ENCODE results near the gene UBE4A. TPM values are rescaled to one million over a fixed set of nuclear protein-coding genes. Genes with fewer than 3 reads are reported as not detected.
A peak's percentile ranks its signal among the peaks of the same experiment; 100 is the strongest.

The UBE4A gene
- total RNA-seq, 1 donor from 2014 or later, result 59.7 TPM

DNA sequence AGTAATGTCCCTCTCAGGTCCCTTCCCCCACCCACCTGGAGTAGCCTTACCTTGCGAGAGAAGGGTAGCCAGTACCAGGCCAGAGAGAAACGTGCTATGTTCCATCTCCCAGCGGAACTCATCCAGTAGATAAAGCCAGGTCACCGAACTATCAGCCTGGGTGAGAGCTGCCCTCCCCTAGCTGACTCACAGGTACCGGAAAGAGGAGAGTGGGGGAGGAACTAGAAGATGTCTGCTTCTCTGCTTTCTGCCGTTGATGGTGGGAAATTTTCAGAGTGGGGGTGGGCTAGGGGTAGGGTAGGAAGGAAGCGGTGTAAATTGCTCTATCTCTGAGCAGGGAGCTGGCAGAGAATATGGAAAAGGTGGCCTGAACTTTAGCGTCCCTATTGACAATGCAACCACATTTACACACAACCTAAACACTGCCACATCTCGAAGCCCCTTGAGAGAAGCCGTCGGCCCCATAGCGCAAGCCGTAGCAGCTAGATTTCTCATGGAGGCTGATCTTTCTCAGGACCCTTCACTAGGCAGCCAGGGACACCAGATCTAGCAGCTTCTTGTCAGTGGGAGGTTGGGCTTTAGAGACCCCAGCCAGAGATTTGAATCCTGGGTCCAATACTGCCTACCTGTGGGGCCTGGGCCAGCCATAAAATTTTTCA lies 16.8 kb upstream of the UBE4A start, which contains the start of gene CD3D:
Gene CD3D (minus strand): TSS at position 203 of the 659 bp plus-strand sequence. CDS start 98 bp downstream, at position 105.
- DNase-seq, result no peak

GRCh38 chr11:118343248-118343647 lies 16.2 kb upstream of the UBE4A start:
- DNase-seq, result no peak

DNA sequence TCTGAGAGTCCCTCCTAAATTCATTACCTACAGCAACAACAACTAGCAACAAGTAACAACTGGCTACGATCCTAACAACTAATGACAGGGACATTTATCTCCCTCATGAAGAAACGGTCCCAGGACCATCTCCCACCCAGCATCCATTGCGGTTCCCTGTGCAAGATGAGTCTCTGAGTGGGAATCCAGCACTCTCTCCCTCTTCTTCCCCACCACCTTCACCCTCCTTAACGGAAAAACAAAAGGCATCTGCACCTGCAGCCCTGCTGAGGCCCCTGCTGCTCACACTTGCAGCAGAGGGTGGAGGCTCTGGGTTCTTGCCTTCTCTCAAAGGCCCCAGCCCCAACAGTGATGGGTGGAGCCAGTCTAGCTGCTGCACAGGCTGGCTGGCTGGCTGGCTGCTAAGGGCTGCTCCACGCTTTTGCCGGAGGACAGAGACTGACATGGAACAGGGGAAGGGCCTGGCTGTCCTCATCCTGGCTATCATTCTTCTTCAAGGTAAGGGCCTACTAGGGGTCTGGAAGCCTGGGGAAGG lies 15.4 kb upstream of the UBE4A start, which contains the start of gene CD3G:
Gene CD3G (plus strand): TSS at position 364 of the 535 bp plus-strand sequence. CDS start 80 bp downstream, at position 444.
- DNase-seq, result no peak

DNA sequence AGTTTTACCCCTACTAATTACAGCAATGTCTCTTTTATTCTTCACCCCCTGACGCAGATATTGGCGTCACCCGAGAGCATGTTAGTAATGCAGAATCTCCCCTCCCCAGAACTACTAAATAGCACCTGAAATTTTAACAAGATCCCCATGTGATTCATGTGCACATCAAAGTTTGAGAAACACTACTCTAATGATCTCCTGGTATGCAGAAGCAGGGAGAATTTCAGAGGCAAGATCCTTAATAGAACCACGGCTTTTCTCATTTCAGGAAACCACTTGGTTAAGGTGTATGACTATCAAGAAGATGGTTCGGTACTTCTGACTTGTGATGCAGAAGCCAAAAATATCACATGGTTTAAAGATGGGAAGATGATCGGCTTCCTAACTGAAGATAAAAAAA lies 9.9 kb upstream of the UBE4A start:
- DNase-seq, result no peak

DNA sequence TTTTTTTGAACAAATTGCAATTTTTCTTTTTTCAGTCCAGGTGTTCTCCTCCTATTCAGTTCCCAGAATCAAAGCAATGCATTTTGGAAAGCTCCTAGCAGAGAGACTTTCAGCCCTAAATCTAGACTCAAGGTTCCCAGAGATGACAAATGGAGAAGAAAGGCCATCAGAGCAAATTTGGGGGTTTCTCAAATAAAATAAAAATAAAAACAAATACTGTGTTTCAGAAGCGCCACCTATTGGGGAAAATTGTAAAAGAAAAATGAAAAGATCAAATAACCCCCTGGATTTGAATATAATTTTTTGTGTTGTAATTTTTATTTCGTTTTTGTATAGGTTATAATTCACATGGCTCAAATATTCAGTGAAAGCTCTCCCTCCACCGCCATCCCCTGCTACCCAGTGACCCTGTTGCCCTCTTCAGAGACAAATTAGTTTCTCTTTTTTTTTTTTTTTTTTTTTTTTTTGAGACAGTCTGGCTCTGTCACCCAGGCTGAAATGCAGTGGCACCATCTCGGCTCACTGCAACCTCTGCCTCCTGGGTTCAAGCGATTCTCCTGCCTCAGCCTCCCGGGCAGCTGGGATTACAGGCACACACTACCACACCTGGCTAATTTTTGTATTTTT lies 6.2 kb upstream of the UBE4A start:
- DNase-seq, result no peak

- no peak for DNase-seq
Measured at GRCh38 chr11:118358071-118358470, 1.3 kb upstream of the UBE4A start.

GRCh38 chr11:118364956-118365615 lies 5.7 kb downstream of the UBE4A start:
- no peak for DNase-seq

DNA sequence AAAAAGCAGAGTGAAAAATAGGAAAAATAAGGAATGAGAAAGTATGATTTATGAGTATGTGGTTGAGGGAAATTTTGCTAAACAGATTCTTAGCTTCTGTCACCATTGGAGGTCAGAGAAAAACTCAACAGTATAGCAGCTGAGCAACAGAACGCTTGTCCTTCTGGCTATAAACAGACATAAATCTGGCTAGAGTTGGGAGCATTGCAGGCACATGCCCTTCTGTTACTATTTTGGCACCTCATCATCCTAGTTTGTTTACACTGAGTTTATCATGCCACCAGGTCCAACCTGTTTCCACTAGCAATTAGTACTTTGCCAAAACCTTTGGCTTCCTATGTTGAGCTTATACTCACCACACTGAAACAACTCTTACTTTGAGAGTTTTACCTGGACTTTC lies 6.9 kb downstream of the UBE4A start:
- no peak for DNase-seq

DNA sequence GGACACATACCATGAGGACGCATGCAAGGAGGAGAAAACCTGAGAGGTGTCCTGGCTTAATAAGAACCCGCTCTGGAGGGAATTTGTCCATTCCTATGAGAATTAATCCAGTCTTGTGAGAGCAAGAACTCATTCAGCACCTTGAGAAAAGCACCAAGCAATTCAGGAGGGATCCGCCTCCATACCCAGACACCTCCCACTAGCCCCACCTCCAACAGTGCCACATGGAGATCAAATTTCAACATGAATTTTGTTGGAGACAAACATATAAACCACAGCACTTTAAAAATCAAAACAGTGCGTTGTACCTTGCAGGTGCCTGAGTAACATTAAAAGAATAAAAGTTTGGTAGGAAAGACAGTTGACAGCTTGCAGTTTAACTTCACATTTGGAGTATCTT lies 11.4 kb downstream of the UBE4A start:
- no peak for DNase-seq

DNA sequence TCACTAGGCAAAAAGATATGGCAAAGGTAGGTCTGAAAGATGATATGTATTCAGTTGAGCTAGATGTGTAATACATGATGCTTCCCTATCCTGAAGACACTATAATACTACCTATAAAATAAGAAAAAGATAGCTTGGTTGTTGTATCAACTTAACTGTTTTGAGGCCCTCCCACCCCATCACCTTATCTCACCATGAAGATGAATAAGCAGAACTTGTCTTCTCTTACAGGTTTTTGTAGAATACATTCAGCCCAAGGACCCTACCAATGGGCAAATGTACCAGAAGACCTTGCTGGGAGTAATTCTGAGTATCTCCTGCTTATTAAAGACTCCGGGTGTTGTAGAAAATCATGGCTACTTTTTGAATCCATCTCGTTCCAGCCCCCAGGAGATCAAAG lies 13.9 kb downstream of the UBE4A start:
- no peak for DNase-seq

- DNase-seq, result no peak
Measured at GRCh38 chr11:118373871-118374270, 14.5 kb downstream of the UBE4A start.

DNA sequence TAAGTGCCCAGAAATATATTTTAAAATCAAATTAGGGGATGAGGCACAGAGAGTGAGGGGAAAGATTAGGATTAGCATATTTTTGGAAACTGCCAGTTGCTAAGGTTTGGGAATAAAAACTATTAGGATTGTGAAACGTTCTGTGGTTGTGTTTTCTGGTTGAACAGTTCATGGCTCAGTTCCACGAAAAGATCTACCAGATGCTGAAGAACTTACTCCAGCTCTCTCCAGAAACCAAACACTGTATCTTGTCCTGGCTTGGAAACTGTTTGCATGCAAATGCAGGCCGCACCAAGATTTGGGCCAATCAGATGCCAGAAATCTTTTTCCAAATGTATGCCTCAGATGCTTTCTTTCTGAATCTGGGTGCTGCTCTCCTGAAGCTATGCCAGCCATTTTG lies 15.3 kb downstream of the UBE4A start:
- no peak for DNase-seq

DNA sequence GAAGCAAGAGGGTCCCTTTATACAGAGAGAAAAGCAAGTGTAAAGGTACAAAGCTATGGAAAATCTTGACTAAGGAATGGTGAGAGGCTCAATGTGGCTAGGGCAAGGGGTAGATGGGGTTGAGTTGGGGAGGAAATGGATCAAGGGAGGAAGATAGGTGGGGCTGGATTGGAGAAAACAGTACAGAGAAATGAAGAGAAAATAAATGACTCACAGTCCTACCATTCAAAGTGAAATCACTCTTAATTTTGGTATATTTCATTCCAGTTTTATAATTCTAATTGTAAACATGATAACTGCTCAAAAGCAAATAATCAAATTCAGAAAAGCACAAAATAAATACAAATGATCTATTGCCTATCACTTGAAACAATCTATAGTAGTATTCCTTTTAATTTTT lies 16.6 kb downstream of the UBE4A start:
- no peak for DNase-seq

DNA sequence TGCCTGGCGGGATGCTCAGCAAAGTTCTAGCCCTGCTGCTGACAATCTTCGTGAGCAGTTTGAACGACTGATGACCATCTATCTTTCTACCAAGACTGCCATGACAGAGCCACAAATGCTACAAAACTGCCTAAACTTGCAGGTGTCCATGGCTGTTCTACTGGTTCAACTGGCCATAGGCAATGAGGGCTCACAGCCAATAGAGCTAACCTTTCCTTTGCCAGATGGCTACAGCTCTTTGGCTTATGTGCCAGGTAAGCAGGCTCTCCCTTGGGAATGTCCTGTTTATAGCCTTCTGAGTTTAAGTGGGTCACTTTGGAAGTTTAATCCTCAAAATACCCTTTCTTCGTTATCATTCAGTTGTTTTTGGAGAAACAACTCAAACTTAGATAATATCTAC lies 20.1 kb downstream of the UBE4A start:
- no peak for DNase-seq

DNA sequence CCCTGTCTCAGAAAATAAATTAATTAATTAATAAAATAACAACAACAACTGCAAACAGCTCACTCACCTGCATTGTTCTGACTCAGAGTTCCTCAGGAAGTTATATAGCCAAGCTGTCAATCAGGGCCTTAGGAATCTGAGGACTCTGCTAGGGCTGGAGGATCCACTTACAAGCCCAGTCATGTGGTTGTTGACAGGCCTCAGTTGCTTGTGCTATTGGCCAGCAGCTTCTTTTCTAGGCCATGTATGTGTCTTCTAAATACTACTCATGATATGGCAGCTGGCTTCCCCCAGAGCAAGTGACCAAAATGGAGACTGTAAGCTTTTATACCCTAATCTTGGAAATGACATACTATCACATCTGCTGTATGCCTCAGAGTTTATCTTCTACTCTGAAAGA lies 21.2 kb downstream of the UBE4A start:
- no peak for DNase-seq

GRCh38 chr11:118382954-118383353 lies 23.6 kb downstream of the UBE4A start:
- DNase-seq, result no peak

DNA sequence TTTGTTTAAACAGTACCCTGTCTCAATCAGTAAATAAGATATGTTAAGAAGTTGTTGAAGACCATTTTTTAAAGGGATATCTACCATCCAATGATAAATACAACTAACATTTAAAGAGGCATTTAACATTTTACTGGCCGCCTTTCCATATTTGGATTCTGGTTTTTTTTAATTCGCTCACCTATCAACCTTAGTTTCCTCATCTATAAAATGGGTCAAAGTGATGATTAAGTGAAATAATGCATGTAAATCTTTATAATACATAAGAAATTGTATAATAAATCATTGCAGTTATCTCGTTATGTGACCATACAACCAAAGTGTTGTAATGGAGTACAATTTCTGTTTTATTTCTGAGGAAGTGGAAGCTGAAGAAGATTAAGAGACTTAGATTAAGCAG lies 24.3 kb downstream of the UBE4A start:
- DNase-seq, result no peak

DNA sequence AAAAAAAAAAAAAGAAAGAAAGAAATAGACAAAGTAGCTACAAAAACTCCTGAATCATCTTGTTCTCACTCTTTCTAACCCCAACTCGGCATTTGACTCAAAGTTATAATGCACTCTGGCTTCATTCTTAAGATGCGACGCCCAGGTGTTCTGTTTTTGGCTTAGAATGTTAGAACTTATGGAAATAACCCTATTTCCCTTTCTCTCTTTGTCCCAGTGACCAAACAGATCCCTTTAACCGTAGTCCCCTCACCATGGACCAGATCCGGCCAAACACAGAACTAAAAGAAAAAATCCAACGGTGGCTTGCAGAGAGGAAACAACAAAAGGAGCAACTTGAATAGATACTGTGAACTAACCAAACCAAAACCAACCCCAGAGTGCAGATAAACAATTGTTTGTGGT lies 36.7 kb downstream of the UBE4A start:
- DNase-seq, result no peak

- no peak for DNase-seq
Measured at GRCh38 chr11:118397448-118397847, 38.0 kb downstream of the UBE4A start.

DNA sequence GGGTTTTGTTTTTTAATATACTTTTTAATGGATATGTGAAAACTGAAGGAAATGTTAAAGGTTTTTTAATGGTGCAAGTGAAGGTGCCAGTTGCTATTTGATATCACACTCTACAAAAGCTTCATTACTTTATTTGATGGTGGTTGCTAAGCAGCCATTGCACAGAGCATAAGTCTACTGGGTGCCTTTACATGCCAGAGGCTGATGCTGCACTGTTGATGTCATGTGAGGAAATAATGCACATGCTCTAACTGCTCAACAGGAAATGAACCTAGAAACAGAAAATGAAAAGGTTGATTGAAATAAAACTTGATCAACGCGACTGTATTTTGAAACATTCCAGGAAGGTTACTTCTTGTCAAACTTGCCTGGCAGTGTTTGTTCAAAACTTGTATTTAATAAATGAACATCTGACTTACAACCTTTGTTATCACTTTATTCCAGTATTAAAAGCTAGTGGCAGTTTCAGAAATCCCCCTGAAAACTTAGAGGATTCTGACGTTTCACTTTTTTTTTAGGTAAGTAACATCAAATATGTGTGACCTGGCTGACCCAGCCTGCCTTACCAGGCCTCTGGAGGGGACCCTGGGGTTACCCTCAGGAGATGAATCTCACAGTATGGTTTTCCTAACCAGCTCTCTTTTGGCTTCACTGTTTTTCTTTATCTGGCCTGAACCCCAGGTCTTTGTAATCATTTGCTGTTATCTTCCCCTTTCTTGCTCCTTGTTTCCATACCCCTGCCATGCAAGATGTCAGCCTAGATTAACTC lies 39.6 kb downstream of the UBE4A start:
- no peak for DNase-seq

DNA sequence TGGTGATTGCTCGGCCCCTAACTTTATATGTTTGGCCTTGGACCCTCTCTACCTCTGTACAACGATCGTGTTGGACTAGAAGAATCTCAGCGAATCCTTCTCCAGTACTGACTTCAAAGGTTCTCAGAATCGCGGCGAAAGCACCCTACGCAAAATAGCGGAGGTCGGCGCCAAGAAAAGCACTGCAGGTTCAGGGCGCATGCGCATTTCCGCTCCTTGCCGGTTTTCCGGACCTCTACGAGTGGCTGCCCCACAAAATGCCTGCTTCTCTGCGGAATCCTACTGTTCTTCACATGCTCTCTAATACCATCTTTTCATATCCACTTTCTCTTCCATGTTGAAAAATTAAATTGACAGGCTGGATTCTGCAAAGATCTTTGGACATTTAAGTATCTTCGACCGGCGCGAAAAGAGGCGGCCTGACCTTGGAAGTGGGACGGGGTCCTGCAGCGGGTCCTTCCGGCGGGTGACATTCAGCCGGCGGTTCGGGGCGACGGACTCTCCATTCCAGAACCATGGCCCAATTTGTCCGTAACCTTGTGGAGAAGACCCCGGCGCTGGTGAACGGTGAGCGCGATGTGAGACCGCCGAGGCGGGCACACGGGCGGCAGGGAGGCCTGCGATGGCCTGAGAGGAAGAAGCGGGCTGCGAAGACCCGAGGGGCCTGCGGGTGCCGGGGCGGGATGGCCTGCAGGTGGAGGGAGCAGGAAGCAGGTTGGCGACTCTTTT lies 41.9 kb downstream of the UBE4A start, which contains the start of gene ATP5MG:
Gene ATP5MG (plus strand): TSS at position 456 of the 729 bp plus-strand sequence. CDS start 60 bp downstream, at position 516.
- DNase-seq, result peak; percentile 84

Data from occipital lobe (tissue), 2 donors.